IPS-NIHi7 (cell line): Measurements from ENCODE around the gene IL23R.
A peak's percentile ranks its signal among the peaks of the same experiment; 100 is the strongest.

ENCODE experiments used
- DNase-seq: peaks from one replicate; pipeline ENCODE4 v3.0.0; 2012; ENCODE audit warnings: mixed read lengths; ENCODE audit errors: extremely low spot score

The IL23R gene

DNA sequence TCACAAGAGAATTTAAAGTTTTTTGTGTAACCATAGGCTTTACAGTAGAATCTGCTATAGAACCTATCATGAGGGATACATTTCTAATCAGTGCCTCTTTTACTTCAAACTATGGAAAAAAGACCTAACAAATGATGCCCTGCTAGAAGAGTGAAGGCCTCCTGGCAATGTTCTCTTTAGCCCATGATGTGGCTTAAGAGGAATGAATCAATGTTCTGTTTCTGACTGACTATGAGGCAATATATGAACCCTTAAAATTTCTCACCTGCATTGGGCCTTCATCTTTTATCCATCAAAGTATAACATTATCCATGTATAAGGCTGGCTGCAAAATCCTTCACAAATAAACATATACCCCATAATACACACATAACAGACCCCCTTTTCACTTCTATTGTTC lies 75.8 kb downstream of the IL23R start:
- DNase-seq: no peak

GRCh38 chr1:67250051-67250653 lies 83.9 kb downstream of the IL23R start:
- no peak for DNase-seq

DNA sequence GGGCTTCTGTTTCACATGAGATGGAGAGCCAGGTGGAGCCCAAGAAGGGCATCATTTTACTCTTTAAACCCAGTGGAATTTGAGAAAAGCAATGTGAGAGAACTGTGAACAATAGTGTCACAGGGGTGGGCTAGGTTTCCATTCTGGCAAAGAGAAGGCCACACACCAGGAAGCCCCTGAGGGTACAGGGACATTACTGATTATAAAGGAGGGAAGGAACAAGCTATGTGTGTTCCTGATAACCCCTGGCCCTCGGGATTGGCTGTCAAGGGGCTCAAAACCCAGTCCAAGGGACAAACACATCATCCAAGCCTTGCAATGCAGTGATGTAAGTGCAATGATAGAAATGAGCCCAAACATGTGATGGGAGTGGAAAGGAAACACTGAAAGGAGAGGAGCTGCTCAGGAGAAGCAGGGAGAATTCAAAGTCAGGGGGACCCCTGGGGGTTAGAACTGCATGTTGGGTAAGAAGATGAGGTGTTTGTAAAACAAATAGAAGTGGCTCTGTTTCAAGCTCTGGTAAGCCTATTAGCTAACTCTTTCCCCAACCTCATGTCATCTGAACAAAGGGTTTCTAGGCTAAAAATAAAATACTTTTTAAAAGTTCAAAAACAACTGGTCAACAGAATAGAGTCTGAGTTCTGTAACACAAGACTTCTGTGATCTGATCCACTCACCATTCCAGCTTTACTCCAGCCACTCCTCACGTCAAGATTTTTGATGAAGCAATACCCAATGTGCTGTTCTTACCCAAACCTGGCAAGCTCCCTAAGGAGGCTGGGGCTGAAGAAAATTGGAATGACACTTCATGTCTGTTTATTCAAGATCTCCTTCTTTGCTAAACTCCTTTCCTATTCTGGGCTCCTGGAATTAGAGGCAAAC lies 90.3 kb downstream of the IL23R start:
- DNase-seq: no peak

GRCh38 chr1:67257173-67257535 lies 90.9 kb downstream of the IL23R start:
- DNase-seq: no peak

- DNase-seq: peak; percentile 26
Measured at GRCh38 chr1:67261680-67262079, 95.4 kb downstream of the IL23R start.

DNA sequence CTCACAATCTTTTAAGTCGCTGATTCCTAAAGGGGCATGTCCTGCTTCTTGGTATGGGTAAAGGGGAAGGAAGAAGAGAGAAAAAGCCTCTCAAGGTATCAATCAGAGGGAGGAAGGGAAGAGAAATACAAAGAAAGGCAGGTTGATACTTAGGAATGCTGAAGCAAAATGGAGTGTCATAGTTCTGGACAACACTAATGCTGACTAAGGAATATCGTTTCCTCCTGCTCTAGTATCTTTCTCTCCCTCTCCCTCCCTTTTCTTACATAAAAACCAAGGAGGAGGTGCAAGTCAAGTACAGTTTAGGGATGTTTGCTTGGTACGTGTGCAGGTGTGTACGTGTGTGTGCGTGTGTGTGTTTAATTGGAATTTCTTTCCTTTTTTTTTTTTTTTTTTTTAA lies 96.5 kb downstream of the IL23R start:
- DNase-seq: no peak

- DNase-seq: no peak
Measured at GRCh38 chr1:67264152-67264551, 97.9 kb downstream of the IL23R start.

- no peak for DNase-seq
Measured at GRCh38 chr1:67264899-67265298, 98.6 kb downstream of the IL23R start.

DNA sequence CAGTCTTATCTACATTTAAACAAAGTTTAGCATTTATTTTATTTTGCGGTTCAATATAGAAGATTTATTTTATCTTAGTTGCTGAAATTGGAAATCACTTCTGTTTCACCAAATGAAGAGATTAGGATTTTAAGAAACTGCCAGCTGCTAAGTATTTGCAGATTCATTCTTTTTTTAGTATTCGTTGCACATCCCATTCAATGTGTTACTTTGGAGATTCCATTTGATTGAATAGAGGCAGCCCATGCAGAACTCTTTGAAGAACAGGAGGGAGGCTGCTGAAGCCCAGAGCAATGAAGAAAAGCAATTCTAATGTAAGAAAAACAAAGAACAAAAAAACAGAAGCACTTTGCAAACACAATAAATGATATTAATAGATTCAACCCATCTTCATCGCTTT lies 102.8 kb downstream of the IL23R start:
- DNase-seq: no peak

- no peak for DNase-seq
Measured at GRCh38 chr1:67270541-67270940, 104.3 kb downstream of the IL23R start.

- no peak for DNase-seq
Measured at GRCh38 chr1:67273591-67273990, 107.3 kb downstream of the IL23R start.

- no peak for DNase-seq
Measured at GRCh38 chr1:67274623-67275325, 108.5 kb downstream of the IL23R start.

GRCh38 chr1:67280696-67281095 lies 114.4 kb downstream of the IL23R start:
- DNase-seq: no peak

DNA sequence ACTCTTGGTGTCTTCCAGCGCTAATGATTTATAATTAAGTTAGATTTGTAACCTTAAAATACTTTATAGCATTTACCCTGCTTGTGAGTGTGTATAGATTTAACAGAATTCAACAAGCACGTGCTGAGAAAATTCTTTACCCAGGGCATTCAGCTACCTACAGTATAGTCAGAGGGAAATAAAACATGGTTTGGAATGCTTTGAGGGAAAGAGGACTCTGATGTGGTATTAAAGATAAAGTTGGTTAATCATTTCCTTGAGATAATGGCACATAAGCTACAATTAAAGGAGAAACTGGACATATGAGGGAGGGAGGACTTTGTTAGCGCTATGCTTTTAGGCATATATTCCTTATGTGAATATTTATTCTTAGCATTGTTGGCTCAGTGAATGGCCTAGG lies 115.0 kb downstream of the IL23R start:
- DNase-seq: no peak

- DNase-seq: no peak
Measured at GRCh38 chr1:67285780-67286488, 119.7 kb downstream of the IL23R start.

- DNase-seq: no peak
Measured at GRCh38 chr1:67290236-67290635, 124.0 kb downstream of the IL23R start.

GRCh38 chr1:67294836-67295617 lies 128.8 kb downstream of the IL23R start:
- no peak for DNase-seq

- DNase-seq: peak; percentile 27
Measured at GRCh38 chr1:67298762-67299161, 132.5 kb downstream of the IL23R start.

DNA sequence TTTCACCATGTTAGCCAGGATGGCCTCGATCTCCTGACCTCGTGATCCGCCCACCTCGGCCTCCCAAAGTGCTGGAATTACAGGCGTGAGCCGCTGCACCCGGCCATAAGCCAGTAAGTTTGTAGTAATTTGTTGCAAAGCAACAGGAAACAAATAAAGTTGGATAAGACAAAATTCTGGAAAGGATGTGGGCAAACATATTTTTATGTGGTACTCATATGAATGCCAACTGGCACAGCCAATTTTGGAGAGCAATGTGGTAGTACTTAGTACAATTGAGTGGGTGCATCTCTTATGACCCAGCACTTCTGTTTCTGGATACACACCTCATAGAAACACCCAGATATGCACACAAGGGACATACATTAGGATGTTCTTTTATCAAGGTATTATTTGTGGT lies 133.0 kb downstream of the IL23R start:
- no peak for DNase-seq

- DNase-seq: no peak
Measured at GRCh38 chr1:67300561-67300960, 134.3 kb downstream of the IL23R start.

DNA sequence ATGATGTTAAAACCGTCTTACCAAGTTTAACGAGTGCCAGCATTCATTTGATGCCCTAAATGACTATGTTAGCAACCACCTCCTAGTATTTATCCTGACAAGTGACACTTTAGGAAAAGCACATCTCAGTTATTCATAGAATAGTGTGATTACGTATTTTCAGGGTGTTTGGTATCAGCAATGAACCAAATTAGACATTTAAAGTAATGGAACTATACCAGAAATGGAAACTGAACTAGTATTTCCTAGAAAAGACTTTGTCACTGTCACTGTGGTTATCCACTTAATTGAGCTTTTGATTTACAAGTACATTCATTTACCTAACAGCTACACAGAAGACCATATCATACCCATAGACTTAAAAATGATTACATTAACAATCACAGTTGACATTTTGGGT lies 137.8 kb downstream of the IL23R start:
- DNase-seq: no peak
